COLO668 (cell line): ENCODE measurements around the gene BTAF1.
"Not testable (repeated sequence)": the region's sequence is repeated elsewhere in the genome, so short reads cannot be mapped to it uniquely, and the experiment has no call there.

Experiments
- DNase-seq: peaks from one replicate; lab custom pipeline; 2025; ENCODE audit not compliant: unreplicated experiment; lab: John Stamatoyannopoulos, UW

The BTAF1 gene

GRCh38 chr10:91976317-91977051 lies 52.9 kb downstream of the BTAF1 start:
- no peak for DNase-seq

GRCh38 chr10:91977491-91977890 lies 53.9 kb downstream of the BTAF1 start:
- no peak for DNase-seq

GRCh38 chr10:91978585-91978984 lies 55.0 kb downstream of the BTAF1 start:
- no peak for DNase-seq

GRCh38 chr10:91980319-91980718 lies 56.7 kb downstream of the BTAF1 start:
- no peak for DNase-seq

- DNase-seq, result no peak
These were observed 59.8 kb downstream of the BTAF1 start for GRCh38 chr10:91983416-91983815.

GRCh38 chr10:91987397-91988037 lies 63.9 kb downstream of the BTAF1 start:
- no peak for DNase-seq

- DNase-seq, result no peak
These were observed 68.5 kb downstream of the BTAF1 start for GRCh38 chr10:91992031-91992430.

- DNase-seq, result no peak
These were observed 72.7 kb downstream of the BTAF1 start for GRCh38 chr10:91996266-91996665.

GRCh38 chr10:92001581-92001980 lies 78.0 kb downstream of the BTAF1 start:
- no peak for DNase-seq

- DNase-seq, result no peak
These were observed 78.4 kb downstream of the BTAF1 start for GRCh38 chr10:92001995-92002394.

- no peak for DNase-seq
These were observed 79.7 kb downstream of the BTAF1 start for GRCh38 chr10:92003258-92003657.

GRCh38 chr10:92005978-92006377 lies 82.4 kb downstream of the BTAF1 start:
- no peak for DNase-seq

GRCh38 chr10:92009445-92009844 lies 85.9 kb downstream of the BTAF1 start:
- no peak for DNase-seq

GRCh38 chr10:92010047-92010735 lies 86.6 kb downstream of the BTAF1 start:
- DNase-seq, result no peak

GRCh38 chr10:92011560-92012214 lies 88.1 kb downstream of the BTAF1 start:
- no peak for DNase-seq

GRCh38 chr10:92014620-92015019 lies 91.0 kb downstream of the BTAF1 start:
- no peak for DNase-seq

GRCh38 chr10:92024700-92025099 lies 101.1 kb downstream of the BTAF1 start:
- no peak for DNase-seq

- DNase-seq, result not testable (repeated sequence)
These were observed 101.8 kb downstream of the BTAF1 start for GRCh38 chr10:92025340-92025739.

GRCh38 chr10:92027141-92027540 lies 103.6 kb downstream of the BTAF1 start:
- no peak for DNase-seq

- no peak for DNase-seq
These were observed 108.0 kb downstream of the BTAF1 start for GRCh38 chr10:92031580-92031979.

- not testable (repeated sequence) for DNase-seq
These were observed 109.5 kb downstream of the BTAF1 start for GRCh38 chr10:92033070-92033469.

- DNase-seq, result no peak
These were observed 115.4 kb downstream of the BTAF1 start for GRCh38 chr10:92038949-92039348.
